Muscle of leg (tissue), 11 donors: Measurements from ENCODE around the gene EPGN. TPM values are rescaled to one million over a fixed set of nuclear protein-coding genes. Genes with fewer than 3 reads are reported as not detected.
A peak's percentile ranks its signal among the peaks of the same experiment; 100 is the strongest.

Experiments
- DNase-seq: peaks from one replicate; pipeline ENCODE4 v3.0.0; 2013
- H3K27ac ChIP-seq: one replicate; pipeline ENCODE4 v1.5.1; 2013; ENCODE audit warnings: mild to moderate bottlenecking, low read length, control low read depth
- H3K27me3 ChIP-seq: one replicate; pipeline ENCODE4 v1.6.1; 2013; ENCODE audit warnings: low read length; ENCODE audit not compliant: control insufficient read depth, insufficient read depth
- H3K36me3 ChIP-seq: one replicate; pipeline ENCODE4 v1.6.1; 2013; ENCODE audit warnings: low read length; ENCODE audit not compliant: control insufficient read depth, insufficient read depth
- H3K4me1 ChIP-seq: one replicate; pipeline ENCODE4 v1.6.1; 2013; ENCODE audit warnings: low read length; ENCODE audit not compliant: control insufficient read depth, insufficient read depth
- H3K4me3 ChIP-seq: one replicate; pipeline ENCODE4 v1.5.1; 2013; ENCODE audit warnings: low read length, control low read depth
- H3K9me3 ChIP-seq: replicated peaks from 2 replicates; pipeline ENCODE4 v1.6.1; 2013; ENCODE audit warnings: low read depth, low read length; ENCODE audit not compliant: control insufficient read depth
- WGBS: methylation state at CpG from one replicate; pipeline ENCODE4 v1.1.5; 2013; ENCODE audit warnings: missing lambda C conversion rate; ENCODE audit not compliant: insufficient coverage; 5-methylcytosine and 5-hydroxymethylcytosine counted together
- polyA plus RNA-seq, 8 donors: library from polyadenylated mRNA; unstranded; fragments of 120-200 nt; gene quantifications; one replicate each; pipeline versions ENCODE4 v1.2.1 to v1.2.3, GENCODE V29; 2013; ENCODE audit warnings: inconsistent platforms in 1 of 8, low replicate concordance in 1 of 8; ENCODE audit not compliant: insufficient read length in 8 of 8, insufficient read depth in 1 of 8
- total RNA-seq: library from RNA; stranded (reverse); fragments of 120-200 nt; gene quantifications from one replicate; pipeline ENCODE4 v1.2.4, GENCODE V29; 2013

The EPGN gene
- total and polyA plus RNA-seq, 9 donors = 0.17 to 2.7 (median 0.25) TPM; not detected in 3

GRCh38 chr4:74364652-74365491, 56.6 kb downstream of the EPGN start, which contains the start of gene EREG:
Gene EREG (plus strand): TSS chr4:74365145. CDS start chr4:74365309, 164 bp downstream.
- 2% methylated on average over 31 of the region's 40 CpGs for WGBS
- Histone ChIP-seq H3K36me3 (no peaks in the 10 kb centered on the region), H3K27me3 (peaks cover 13% of the 10 kb centered on the region), H3K4me3 (peak within 1 kb of the TSS; percentile 30), H3K9me3 (no peaks in the 10 kb centered on the region), H3K27ac (no peak within 1 kb of the TSS), H3K4me1 (peaks cover 5% of the 10 kb centered on the region)
- peak; percentile 34 for DNase-seq

- DNase-seq = peak; percentile 28
- Histone ChIP-seq H3K27me3 (peaks cover 13% of the 10 kb centered on the region), H3K4me1 (peaks cover 5% of the 10 kb centered on the region), H3K4me3 (no peak overlapping the region), H3K9me3 (no peaks in the 10 kb centered on the region), H3K27ac (no peak overlapping the region), H3K36me3 (no peaks in the 10 kb centered on the region)
- WGBS = 12% methylated on average over 4 of the region's 11 CpGs
Observed at GRCh38 chr4:74365761-74366160, 57.5 kb downstream of the EPGN start.

Other genes with a start within 250 kb of the EPGN start
- gene CXCL2, start 209.3 kb upstream of the EPGN start, total RNA-seq = 0.66 TPM
- 1 to 10 TPM in 6 of 8 donors, under 1 TPM in 2; 0.44 to 2.1 (median 1.4) TPM for gene CXCL2, start 209.3 kb upstream of the EPGN start, polyA plus RNA-seq
- 17.7 TPM for gene MTHFD2L, start 150.4 kb upstream of the EPGN start, total RNA-seq
- 10 to 100 TPM; 11.7 to 16.8 (median 13.7) TPM for gene MTHFD2L, start 150.4 kb upstream of the EPGN start, polyA plus RNA-seq
- under 0.01 TPM for gene EREG, start 56.7 kb downstream of the EPGN start, total RNA-seq
- gene EREG, start 56.7 kb downstream of the EPGN start, polyA plus RNA-seq = under 1 TPM; 0.03 to 0.85 (median 0.09) TPM
- 0.09 TPM for gene AREG, start 136.7 kb downstream of the EPGN start, total RNA-seq
- gene AREG, start 136.7 kb downstream of the EPGN start, polyA plus RNA-seq = under 1 TPM in 4 of 8 donors, not detected in 4; 0.10 to 0.40 (median 0.17) TPM